Upper lobe of left lung (tissue), 6 donors: ENCODE results near the gene CDC34. TPM values are rescaled to one million over a fixed set of nuclear protein-coding genes. Genes with fewer than 3 reads are reported as not detected.

Source experiments
- ATAC-seq, 2 donors: fragments of 200-7000 bp; cut with Tn5 transposase; one replicate each; pipeline ENCODE4 v1.9.1; 2022; ENCODE audit warnings: mild to moderate bottlenecking in 2 of 2, moderate library complexity in 2 of 2; ENCODE audit not compliant: low FRiP score in 2 of 2
- DNase-seq, 2 donors: peaks; one replicate each; pipeline ENCODE4 v3.0.0-alpha.2; 2019 to 2020
- H3K27ac ChIP-seq, 4 donors: fragments of 200-600 bp; sonication (generic); one replicate each; pipeline ENCODE4 v1.5.1; 2016 to 2019
- H3K27me3 ChIP-seq, 4 donors: fragments of 200-600 bp; sonication (generic); one replicate each; pipeline ENCODE4 v1.5.1; 2017 to 2019
- H3K36me3 ChIP-seq, 4 donors: fragments of 200-600 bp; sonication (generic); one replicate each; pipeline ENCODE4 v1.5.1; 2016 to 2019
- H3K4me1 ChIP-seq, 4 donors: fragments of 200-600 bp; sonication (generic); one replicate each; pipeline ENCODE4 v1.5.1; 2018 to 2019
- H3K4me3 ChIP-seq, 4 donors: fragments of 200-600 bp; sonication (generic); one replicate each; pipeline ENCODE4 v1.5.1; 2017 to 2019; ENCODE audit warnings: mild to moderate bottlenecking in 2 of 4, moderate library complexity in 1 of 4
- H3K9me3 ChIP-seq, 4 donors: fragments of 200-600 bp; sonication (generic); one replicate each; pipeline ENCODE4 v1.5.1; 2018 to 2019
- CTCF ChIP-seq, 6 experiments: fragments of 450-650 bp in 4 of 6; fragments of 200-600 bp in 2 of 6; sonication (generic) in 2 of 6; IDR thresholded peaks; one replicate each; pipeline ENCODE4 v1.5.1; 2016 to 2019; ENCODE audit warnings: antibody characterized with exemption in 6 of 6
- EP300 ChIP-seq, 4 donors: sonication (generic); formaldehyde crosslinking; IDR thresholded peaks; one replicate each; pipeline ENCODE4 v1.5.1; 2017; ENCODE audit warnings: antibody characterized with exemption in 4 of 4, control low read depth in 2 of 4
- POLR2A ChIP-seq, 4 donors: fragments of 450-650 bp; IDR thresholded peaks; one replicate each; pipeline ENCODE4 v1.5.1; 2016 to 2017; ENCODE audit warnings: antibody characterized with exemption in 4 of 4, mild to moderate bottlenecking in 2 of 4
- POLR2AphosphoS5 ChIP-seq, 2 donors: sonication (generic); formaldehyde crosslinking; IDR thresholded peaks; one replicate each; pipeline ENCODE4 v1.5.1; 2017; ENCODE audit warnings: antibody characterized with exemption in 2 of 2
- WGBS, 2 donors: methylation state at CpG; one replicate each; pipeline ENCODE4 v1.1.5; 2017 to 2018; 5-methylcytosine and 5-hydroxymethylcytosine counted together
- total RNA-seq, 6 donors: library from RNA; depleted of rRNA in 4 of 6; stranded (reverse); fragments of >200 nt in 4 of 6; gene quantifications; one replicate each; pipeline versions ENCODE4 v1.1.0 to v1.2.1, GENCODE V29; 2016 to 2021
- donor health status: DM: no; HTN: no; CAD: no; lungs with moderate emphysema.
- donor health status: DM: no; HTN: yes; CAD: no; lungs with severe emphysema.

Gene CDC34
- total RNA-seq, 6 donors from 2014 or later, result 42.7 to 140 (median 52.4) TPM

DNA sequence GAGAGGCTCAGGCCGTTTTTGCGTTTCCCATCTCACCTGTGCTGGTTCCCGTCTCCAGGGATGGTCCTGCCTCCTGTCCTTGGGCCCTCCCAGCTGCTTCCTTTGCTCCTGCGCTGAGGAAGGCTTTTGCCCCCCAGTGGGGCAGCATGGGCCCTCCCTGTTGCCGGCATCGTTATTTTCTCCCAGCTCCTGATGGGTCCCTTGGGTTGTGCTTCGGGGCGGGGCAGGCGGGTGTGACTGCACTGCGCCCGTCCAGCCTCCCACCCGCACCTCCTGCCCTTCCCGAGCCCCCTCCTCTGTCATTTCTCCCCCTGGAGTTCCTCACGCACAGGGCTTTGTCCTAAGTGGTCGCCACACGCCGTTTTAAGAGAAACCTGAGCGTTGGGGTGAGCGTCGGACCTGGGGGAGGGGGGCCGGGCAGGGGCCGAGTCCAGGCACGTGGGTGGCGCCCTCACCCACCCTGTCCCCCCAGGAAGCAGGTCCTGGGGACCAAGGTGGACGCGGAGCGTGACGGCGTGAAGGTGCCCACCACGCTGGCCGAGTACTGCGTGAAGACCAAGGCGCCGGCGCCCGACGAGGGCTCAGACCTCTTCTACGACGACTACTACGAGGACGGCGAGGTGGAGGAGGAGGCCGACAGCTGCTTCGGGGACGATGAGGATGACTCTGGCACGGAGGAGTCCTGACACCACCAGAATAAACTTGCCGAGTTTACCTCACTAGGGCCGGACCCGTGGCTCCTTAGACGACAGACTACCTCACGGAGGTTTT, 9.5 kb downstream of the CDC34 start:
- Histone ChIP-seq H3K9me3 (no peaks in the 10 kb centered on the region), H3K27ac (no peak overlapping the region), H3K4me3 (no peak overlapping the region), H3K27me3 (no peaks in the 10 kb centered on the region), H3K36me3 (peaks cover 15 to 62% (median 53%) of the 10 kb centered on the region in 4 donors), H3K4me1 (peaks cover 4 to 14% (median 7%) of the 10 kb centered on the region in 4 donors)
- DNase-seq (peak in 1 of 2 donors; percentile 83), ATAC-seq (no peak)
- TF ChIP-seq EP300 (IDR thresholded peaks at IDR 0.05), result no peak
- TF ChIP-seq POLR2AphosphoS5 (IDR thresholded peaks at IDR 0.05), result no peak
- TF ChIP-seq POLR2A (IDR thresholded peaks at IDR 0.05), result no peak
- no peak for TF ChIP-seq CTCF (IDR thresholded peaks at IDR 0.05)
- 92 to 94% methylated on average over 48 to 51 of the region's 51 CpGs for WGBS, 2 donors

DNA sequence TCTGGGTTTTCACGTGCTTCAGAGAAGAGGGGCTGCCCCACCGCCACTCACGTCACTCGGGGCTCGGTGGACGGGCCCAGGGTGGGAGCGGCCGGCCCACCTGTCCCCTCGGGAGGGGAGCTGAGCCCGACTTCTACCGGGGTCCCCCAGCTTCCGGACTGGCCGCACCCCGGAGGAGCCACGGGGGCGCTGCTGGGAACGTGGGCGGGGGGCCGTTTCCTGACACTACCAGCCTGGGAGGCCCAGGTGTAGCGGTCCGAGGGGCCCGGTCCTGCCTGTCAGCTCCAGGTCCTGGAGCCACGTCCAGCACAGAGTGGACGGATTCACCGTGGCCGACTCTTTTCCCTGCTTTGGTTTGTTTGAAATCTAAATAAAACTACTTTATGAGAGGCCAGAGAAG, 10.1 kb downstream of the CDC34 start:
- Histone ChIP-seq H3K4me3 (no peak overlapping the region), H3K27ac (no peak overlapping the region), H3K4me1 (peaks cover 4 to 10% (median 7%) of the 10 kb centered on the region in 4 donors), H3K9me3 (no peaks in the 10 kb centered on the region), H3K27me3 (no peaks in the 10 kb centered on the region), H3K36me3 (peaks cover 11 to 55% (median 46%) of the 10 kb centered on the region in 4 donors)
- DNase-seq, result no peak
- TF ChIP-seq EP300 (IDR thresholded peaks at IDR 0.05) (no peak), POLR2A (IDR thresholded peaks at IDR 0.05) (no peak), CTCF (IDR thresholded peaks at IDR 0.05) (no peak), POLR2AphosphoS5 (IDR thresholded peaks at IDR 0.05) (no peak)
- no peak for ATAC-seq
- 92 to 97% methylated on average over 14 to 22 of the region's 26 CpGs for WGBS, 2 donors

DNA sequence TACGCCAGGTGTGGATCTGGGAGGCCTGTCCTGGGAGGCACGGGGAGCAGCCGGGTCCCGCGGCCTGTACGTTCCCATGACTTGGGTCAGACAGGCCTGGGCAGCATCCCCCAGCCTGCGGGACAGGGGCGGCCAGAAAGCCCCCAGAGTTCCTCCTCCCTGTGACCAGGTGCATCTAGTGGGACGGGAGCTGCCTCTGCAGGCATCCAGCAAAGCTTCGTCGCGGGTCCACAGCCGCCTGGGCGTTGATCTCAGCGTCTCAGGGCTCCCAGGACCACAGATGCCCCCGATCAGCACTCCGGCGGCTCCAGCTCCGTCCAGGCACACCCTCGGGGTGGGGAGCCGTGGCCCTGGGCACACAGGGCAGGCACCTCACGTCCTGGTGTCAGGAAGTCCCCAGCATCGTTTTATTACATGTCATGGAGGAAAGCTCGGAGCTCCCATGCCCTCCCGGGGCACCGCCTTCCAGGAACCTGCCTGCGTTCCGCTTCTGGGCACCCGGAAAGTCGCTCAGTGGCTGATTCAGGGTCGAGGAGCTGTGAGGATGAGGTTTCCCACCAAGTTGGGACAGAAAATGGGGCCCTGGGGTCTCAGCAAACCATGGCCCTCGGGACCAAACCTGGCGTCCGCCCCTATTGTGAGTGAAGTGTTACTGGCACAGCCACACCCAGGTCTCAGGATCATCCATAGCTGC, 10.8 kb downstream of the CDC34 start:
- 91 to 95% methylated on average over 9 to 25 of the region's 34 CpGs for WGBS, 2 donors
- peak in 1 of 2 donors; percentile 20 for ATAC-seq
- no peak overlapping the region for H3K4me3 ChIP-seq
- no peaks in the 10 kb centered on the region for H3K9me3 ChIP-seq
- H3K27me3 ChIP-seq, result no peaks in the 10 kb centered on the region
- no peak overlapping the region for H3K27ac ChIP-seq
- peaks cover 7 to 50% (median 41%) of the 10 kb centered on the region in 4 donors for H3K36me3 ChIP-seq
- TF ChIP-seq POLR2AphosphoS5 (IDR thresholded peaks at IDR 0.05), result no peak
- no peak for TF ChIP-seq CTCF (IDR thresholded peaks at IDR 0.05)
- TF ChIP-seq EP300 (IDR thresholded peaks at IDR 0.05), result no peak
- no peak for TF ChIP-seq POLR2A (IDR thresholded peaks at IDR 0.05)
- peaks cover 4 to 9% (median 6%) of the 10 kb centered on the region in 4 donors for H3K4me1 ChIP-seq
- DNase-seq, result peak in 1 of 2 donors; percentile 75

- Histone ChIP-seq H3K4me1 (peaks cover 4 to 7% (median 5%) of the 10 kb centered on the region in 4 donors), H3K27me3 (no peaks in the 10 kb centered on the region), H3K36me3 (peaks cover 7 to 35% (median 28%) of the 10 kb centered on the region in 4 donors), H3K9me3 (no peaks in the 10 kb centered on the region), H3K4me3 (peak within 1 kb of the TSS in 3 of 4 donors; percentile 12 to 28 (median 19)), H3K27ac (peak within 1 kb of the TSS in 2 of 4 donors; percentile 4 to 63)
- ATAC-seq (peak; percentile 35 to 53), DNase-seq (peak in 1 of 2 donors; percentile 86)
- 53 to 57% methylated on average over 20 to 31 of the region's 31 CpGs for WGBS, 2 donors
- peak in 1 of 2 donors; percentile 40 for TF ChIP-seq POLR2AphosphoS5 (IDR thresholded peaks at IDR 0.05)
- no peak for TF ChIP-seq CTCF (IDR thresholded peaks at IDR 0.05)
Observed at GRCh38 chr19:543910-544608, 12.5 kb downstream of the CDC34 start, which contains the start of gene GZMM. Gene GZMM (plus strand): TSS chr19:544053. CDS start chr19:544072, 19 bp downstream.
